Lower leg skin (tissue), 3 donors: ENCODE data around the gene TEKT3.

Source experiments
- CTCF ChIP-seq, 3 donors: fragments of 450-650 bp; IDR thresholded peaks; one replicate each; pipeline ENCODE4 v1.5.1; 2016; ENCODE audit warnings: antibody characterized with exemption in 3 of 3, mild to moderate bottlenecking in 3 of 3, moderate library complexity in 2 of 3
- POLR2A ChIP-seq, 2 donors: fragments of 450-650 bp; IDR thresholded peaks; one replicate each; pipeline ENCODE4 v1.6.1; 2016 to 2017; ENCODE audit warnings: antibody characterized with exemption in 2 of 2, mild to moderate bottlenecking in 1 of 2, moderate library complexity in 1 of 2

- TF ChIP-seq CTCF (IDR thresholded peaks at IDR 0.05) (no peak), POLR2A (IDR thresholded peaks at IDR 0.05) (no peak)
Measured at GRCh38 chr17:15335446-15335845, 6.0 kb downstream of the TEKT3 start.
